ENCODE measurements around the gene DSCAML1. TPM values are rescaled to one million over a fixed set of nuclear protein-coding genes. Genes with fewer than 3 reads are reported as not detected.

Gene DSCAML1
- total RNA-seq, 2 donors from 2014 or later: 0.33 to 1.6 TPM

DNA sequence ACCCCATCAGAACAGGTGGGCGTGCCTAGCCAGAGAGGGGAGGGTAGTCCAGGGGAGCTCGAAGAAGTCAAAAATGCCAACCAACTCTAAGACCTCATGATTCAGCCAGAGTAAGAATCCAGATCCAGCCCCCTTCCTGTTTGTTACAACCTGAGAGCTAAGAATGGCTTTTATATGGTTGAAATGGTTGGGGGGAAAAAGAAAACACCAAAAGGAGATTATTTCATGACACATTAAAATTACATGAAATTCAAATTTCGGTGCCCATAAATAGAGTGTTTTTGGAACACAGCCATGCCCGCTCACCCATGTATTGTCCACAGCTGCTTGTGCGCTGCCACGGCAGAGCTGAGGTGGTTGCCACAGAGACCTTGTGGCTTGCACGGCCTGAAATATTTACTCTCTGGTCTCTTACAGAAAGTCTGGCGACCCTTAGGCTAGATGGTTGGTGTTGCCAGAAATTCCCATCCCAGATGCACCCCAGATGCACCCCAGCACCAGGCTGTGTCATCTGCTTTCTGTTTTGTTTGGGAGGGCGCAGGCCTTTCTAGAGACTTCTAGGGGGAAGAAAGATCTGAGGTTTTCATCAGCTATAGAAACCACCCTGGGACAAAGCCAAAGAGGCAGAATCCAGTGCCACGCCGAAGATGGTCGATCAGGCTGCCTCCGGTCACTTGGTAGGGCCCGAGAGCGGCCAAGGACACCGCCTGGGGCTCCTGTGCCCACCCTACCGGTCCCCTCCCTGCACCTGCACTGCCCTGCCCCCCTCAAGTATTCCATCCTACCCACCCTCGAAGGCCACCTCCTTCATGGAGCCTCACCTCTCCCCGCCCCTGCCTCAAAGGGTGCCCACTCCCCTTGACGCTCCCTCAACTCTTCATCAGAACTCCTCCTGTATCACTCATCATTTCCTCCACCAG is 80.2 kb downstream of the DSCAML1 start:
- H3K4me1 ChIP-seq: peaks cover 24% of the 10 kb centered on the region
- no peaks in the 10 kb centered on the region for H3K27me3 ChIP-seq
- H3K9me3 ChIP-seq: no peaks in the 10 kb centered on the region
- intact Hi-C loops (cut with DNase I): no loop called here
- peak in 1 of 4 donors; percentile 24 for DNase-seq
- ATAC-seq: no peak
- peak overlapping the region; percentile 42 to 77 (median 68) for H3K27ac ChIP-seq
- H3K36me3 ChIP-seq (replicated peaks in 1 of 2; ENCODE audit: insufficient read depth in 1 of 2, low read depth in 2 of 2): no peaks in the 10 kb centered on the region
- TF ChIP-seq, protein P1, sequence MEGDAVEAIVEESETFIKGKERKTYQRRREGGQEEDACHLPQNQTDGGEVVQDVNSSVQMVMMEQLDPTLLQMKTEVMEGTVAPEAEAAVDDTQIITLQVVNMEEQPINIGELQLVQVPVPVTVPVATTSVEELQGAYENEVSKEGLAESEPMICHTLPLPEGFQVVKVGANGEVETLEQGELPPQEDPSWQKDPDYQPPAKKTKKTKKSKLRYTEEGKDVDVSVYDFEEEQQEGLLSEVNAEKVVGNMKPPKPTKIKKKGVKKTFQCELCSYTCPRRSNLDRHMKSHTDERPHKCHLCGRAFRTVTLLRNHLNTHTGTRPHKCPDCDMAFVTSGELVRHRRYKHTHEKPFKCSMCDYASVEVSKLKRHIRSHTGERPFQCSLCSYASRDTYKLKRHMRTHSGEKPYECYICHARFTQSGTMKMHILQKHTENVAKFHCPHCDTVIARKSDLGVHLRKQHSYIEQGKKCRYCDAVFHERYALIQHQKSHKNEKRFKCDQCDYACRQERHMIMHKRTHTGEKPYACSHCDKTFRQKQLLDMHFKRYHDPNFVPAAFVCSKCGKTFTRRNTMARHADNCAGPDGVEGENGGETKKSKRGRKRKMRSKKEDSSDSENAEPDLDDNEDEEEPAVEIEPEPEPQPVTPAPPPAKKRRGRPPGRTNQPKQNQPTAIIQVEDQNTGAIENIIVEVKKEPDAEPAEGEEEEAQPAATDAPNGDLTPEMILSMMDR (IDR thresholded peaks at IDR 0.05): no peak
- no peak for TF ChIP-seq POLR2A (IDR thresholded peaks at IDR 0.05)
- 76 to 77% methylated on average over 13 to 20 of the region's 20 CpGs for WGBS, 2 donors
- H3K4me3 ChIP-seq: no peak overlapping the region

DNA sequence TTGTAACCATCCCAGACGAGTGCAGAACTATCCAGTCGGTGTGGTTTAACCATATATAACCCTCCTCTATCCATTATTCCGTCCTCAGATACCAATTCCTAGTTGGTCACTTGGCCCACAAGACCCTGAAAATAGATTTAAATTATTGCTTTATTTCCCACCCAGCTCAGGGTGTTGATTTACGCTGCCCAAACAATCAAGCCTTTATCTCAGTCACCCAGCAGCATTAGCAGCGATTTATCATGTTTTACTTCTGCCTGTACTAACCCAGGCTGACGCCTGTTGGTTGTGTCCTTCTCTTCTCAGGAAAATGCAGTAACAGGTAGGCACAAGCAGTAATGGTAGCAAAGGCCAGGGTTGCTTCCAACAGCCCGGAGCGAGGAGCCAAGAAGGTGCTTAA is 81.2 kb downstream of the DSCAML1 start:
- no peak overlapping the region for H3K4me3 ChIP-seq
- H3K36me3 ChIP-seq (replicated peaks in 1 of 2; ENCODE audit: insufficient read depth in 1 of 2, low read depth in 2 of 2): no peaks in the 10 kb centered on the region
- WGBS, 2 donors: 32 to 38% methylated on average over 8 of the region's 8 CpGs
- no peak for DNase-seq
- peaks cover 24% of the 10 kb centered on the region for H3K4me1 ChIP-seq
- no peaks in the 10 kb centered on the region for H3K9me3 ChIP-seq
- peak overlapping the region in 3 of 4 donors; percentile 42 to 77 (median 77) for H3K27ac ChIP-seq
- H3K27me3 ChIP-seq: no peaks in the 10 kb centered on the region
- intact Hi-C loops (cut with DNase I): no loop called here
- TF ChIP-seq POLR2A (IDR thresholded peaks at IDR 0.05): no peak
- ATAC-seq: no peak

DNA sequence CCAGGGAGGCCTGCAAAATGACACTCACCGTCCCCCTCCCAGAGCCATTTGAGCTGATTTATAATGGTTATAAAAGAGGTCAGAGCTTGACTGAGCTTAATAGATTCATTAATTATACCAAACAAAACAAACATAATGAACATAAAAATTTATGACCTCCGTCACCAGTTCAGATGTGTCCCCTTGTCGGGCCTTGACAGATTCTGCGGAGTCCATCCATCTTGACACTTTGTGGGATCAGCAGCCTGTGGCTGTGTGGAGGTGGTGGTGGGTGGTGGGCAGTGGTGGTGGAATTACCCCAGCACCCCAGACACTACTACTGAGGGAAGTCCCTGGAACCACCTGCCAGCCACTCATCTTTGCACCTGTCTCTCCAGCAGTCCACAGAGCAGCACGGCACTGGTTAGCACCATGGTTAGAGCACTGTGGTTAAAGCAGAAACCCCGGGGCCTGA is 83.5 kb downstream of the DSCAML1 start:
- DNase-seq: no peak
- no peaks in the 10 kb centered on the region for H3K9me3 ChIP-seq
- no peak for ATAC-seq

DNA sequence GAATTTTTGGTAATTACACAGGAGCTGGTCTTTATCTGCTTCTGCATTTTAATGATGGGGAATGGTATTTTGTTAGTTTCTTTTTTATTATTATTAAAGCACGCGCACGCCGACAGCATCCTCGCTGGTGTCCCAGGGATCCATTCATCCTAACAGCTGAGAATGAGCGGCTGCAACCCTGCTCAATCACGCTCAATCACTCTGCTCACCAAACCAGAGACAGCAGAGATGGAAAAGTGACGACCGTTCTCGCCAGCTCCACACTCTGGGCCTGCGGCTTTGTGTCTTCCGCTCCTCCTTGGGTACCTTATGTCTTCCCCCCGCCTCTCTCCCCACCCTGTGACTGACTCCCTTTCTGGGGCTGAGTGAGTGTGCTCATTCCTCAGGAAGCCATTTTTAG is 84.5 kb downstream of the DSCAML1 start:
- ATAC-seq (no peak), DNase-seq (no peak)
- WGBS, 2 donors: 86 to 89% methylated on average over 13 of the region's 13 CpGs
- H3K27me3 ChIP-seq: no peaks in the 10 kb centered on the region
- no peak for TF ChIP-seq POLR2A (IDR thresholded peaks at IDR 0.05)
- TF ChIP-seq, protein P1 (IDR thresholded peaks at IDR 0.05): no peak
- H3K27ac ChIP-seq: no peak overlapping the region
- H3K9me3 ChIP-seq: no peaks in the 10 kb centered on the region
- no peaks in the 10 kb centered on the region for H3K36me3 ChIP-seq (replicated peaks in 1 of 2; ENCODE audit: insufficient read depth in 1 of 2, low read depth in 2 of 2)
- H3K4me3 ChIP-seq: no peak overlapping the region
- H3K4me1 ChIP-seq: peaks cover 18% of the 10 kb centered on the region
- intact Hi-C loops (cut with DNase I): no loop called here

More for the DNA sequence above, 83.5 kb downstream of the DSCAML1 start:
- 71 to 77% methylated on average over 6 of the region's 6 CpGs for WGBS, 2 donors
- intact Hi-C loops (cut with DNase I): no loop called here
- H3K4me3 ChIP-seq: no peak overlapping the region
- no peak for TF ChIP-seq POLR2A (IDR thresholded peaks at IDR 0.05)
- H3K36me3 ChIP-seq (replicated peaks in 1 of 2; ENCODE audit: insufficient read depth in 1 of 2, low read depth in 2 of 2): no peaks in the 10 kb centered on the region
- H3K27ac ChIP-seq: no peak overlapping the region
- no peaks in the 10 kb centered on the region for H3K27me3 ChIP-seq
- H3K4me1 ChIP-seq: peaks cover 24% of the 10 kb centered on the region

DNA sequence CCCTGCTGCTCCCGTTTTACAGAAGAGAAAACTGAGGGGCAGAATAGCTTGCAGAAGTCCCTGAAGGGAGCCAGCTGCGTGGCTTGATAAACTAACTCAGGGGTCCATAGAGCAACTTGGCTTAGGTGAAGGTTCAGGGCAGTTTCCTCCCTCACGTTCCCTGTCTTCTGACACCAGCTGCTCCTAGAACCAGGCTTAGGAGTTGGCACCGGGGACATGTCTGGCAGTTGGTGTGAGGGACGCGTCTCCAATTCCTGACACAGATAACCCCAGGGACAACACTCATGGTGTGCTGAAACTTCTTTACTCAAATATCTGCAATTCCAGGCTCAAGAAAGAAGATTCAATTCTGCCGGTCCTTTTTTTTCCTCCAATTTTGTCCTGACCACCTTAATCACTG is 85.7 kb downstream of the DSCAML1 start:
- ATAC-seq: no peak
- H3K27me3 ChIP-seq: no peaks in the 10 kb centered on the region
- DNase-seq: no peak
- no peaks in the 10 kb centered on the region for H3K36me3 ChIP-seq (replicated peaks in 1 of 2; ENCODE audit: insufficient read depth in 1 of 2, low read depth in 2 of 2)
- peaks cover 6% of the 10 kb centered on the region for H3K4me1 ChIP-seq
- no peak overlapping the region for H3K4me3 ChIP-seq
- intact Hi-C loops (cut with DNase I): no loop called here
- H3K9me3 ChIP-seq: no peaks in the 10 kb centered on the region
- TF ChIP-seq, protein P1 (IDR thresholded peaks at IDR 0.05): no peak
- TF ChIP-seq POLR2A (IDR thresholded peaks at IDR 0.05): no peak
- 57 to 68% methylated on average over 3 to 7 of the region's 7 CpGs for WGBS, 2 donors
- no peak overlapping the region for H3K27ac ChIP-seq
